Measurements from ENCODE around the gene KREMEN1. TPM values are rescaled to one million over a fixed set of nuclear protein-coding genes. Genes with fewer than 3 reads are reported as not detected.

The KREMEN1 gene
- total RNA-seq, 4 donors from 2014 or later = 7.5 to 35.8 (median 15.4) TPM

GRCh38 chr22:29206372-29207242 is 133.8 kb downstream of the KREMEN1 start:
- TF ChIP-seq POLR2A (IDR thresholded peaks at IDR 0.05) = no peak
- H3K9me3 ChIP-seq = no peaks in the 10 kb centered on the region
- H3K4me1 ChIP-seq = peaks cover 0 to 4% of the 10 kb centered on the region in 2 donors
- ATAC-seq (no peak), DNase-seq (no peak)
- peak overlapping the region; percentile 43 to 58 (median 46) for H3K4me3 ChIP-seq
- H3K36me3 ChIP-seq = no peaks in the 10 kb centered on the region
- intact Hi-C loops (cut with DNase I; ENCODE audit: low total_unique reads) (no loop called here), in situ Hi-C loops (cut with MboI; ENCODE audit: low sequenced_read_pairs in 4 of 4) (no loop called here)
- H3K27me3 ChIP-seq = peaks cover 7 to 11% (median 7%) of the 10 kb centered on the region in 3 donors
- no peak overlapping the region for H3K27ac ChIP-seq

DNA sequence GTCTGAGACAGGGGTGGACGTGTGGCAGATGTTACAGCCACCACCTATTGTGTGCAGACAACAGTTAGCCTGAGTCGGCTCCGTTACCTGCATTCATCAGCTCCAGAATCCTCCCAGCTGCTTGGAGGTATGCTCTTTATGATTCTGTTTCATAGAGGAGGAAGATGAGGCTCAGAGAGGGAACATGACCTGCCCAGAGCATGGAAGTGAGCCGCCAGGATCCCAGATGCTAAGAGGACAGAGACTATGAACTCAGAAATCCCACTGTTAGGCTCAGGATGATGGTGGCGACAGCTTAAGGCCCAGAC is 134.4 kb downstream of the KREMEN1 start:
- no peak overlapping the region for H3K4me3 ChIP-seq
- H3K4me1 ChIP-seq = peaks cover 0 to 4% of the 10 kb centered on the region in 2 donors
- intact Hi-C loops (cut with DNase I; ENCODE audit: low total_unique reads) (no loop called here), in situ Hi-C loops (cut with MboI; ENCODE audit: low sequenced_read_pairs in 4 of 4) (no loop called here)
- no peak for DNase-seq
- H3K27ac ChIP-seq = no peak overlapping the region
- H3K36me3 ChIP-seq = no peaks in the 10 kb centered on the region
- TF ChIP-seq POLR2A (IDR thresholded peaks at IDR 0.05) (no peak), CTCF (IDR thresholded peaks at IDR 0.05 in 4 of 5, conservative IDR thresholded peaks at IDR 0.05 in 1 of 5) (no peak)
- ATAC-seq = no peak
- H3K9me3 ChIP-seq = no peaks in the 10 kb centered on the region
- peaks cover 7 to 11% (median 7%) of the 10 kb centered on the region in 3 donors for H3K27me3 ChIP-seq

- Histone ChIP-seq H3K4me1 (peaks cover 0 to 1% of the 10 kb centered on the region in 2 donors), H3K4me3 (no peak overlapping the region), H3K27ac (no peak overlapping the region), H3K27me3 (peaks cover 7 to 11% (median 7%) of the 10 kb centered on the region in 3 donors), H3K36me3 (no peaks in the 10 kb centered on the region), H3K9me3 (no peaks in the 10 kb centered on the region)
- in situ Hi-C loops (cut with MboI; ENCODE audit: low sequenced_read_pairs in 4 of 4) (no loop called here), intact Hi-C loops (cut with DNase I; ENCODE audit: low total_unique reads) (no loop called here)
- ATAC-seq = no peak
- DNase-seq = no peak
- TF ChIP-seq CTCF (IDR thresholded peaks at IDR 0.05 in 4 of 5, conservative IDR thresholded peaks at IDR 0.05 in 1 of 5) (no peak), POLR2A (IDR thresholded peaks at IDR 0.05) (no peak)
Measured at GRCh38 chr22:29207562-29208501, 135.0 kb downstream of the KREMEN1 start.

DNA sequence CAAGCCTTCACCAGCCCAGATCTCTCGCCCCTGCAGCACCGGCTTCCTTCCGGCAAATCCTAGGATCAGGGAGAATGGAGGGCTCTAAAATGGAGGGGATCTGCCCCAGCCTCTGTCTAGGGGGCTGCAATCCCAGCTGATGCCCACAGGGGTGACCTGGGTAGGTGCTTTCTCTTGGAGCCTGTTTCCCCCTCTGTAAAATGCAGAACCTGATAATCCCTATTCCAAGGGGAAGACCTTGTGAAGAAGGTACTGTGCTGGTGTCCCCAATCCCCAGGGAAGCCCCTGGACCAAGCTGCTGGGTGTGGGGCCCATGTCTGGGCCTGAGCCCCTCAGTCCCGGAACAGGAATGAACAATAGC is 135.6 kb downstream of the KREMEN1 start:
- Histone ChIP-seq H3K27ac (no peak overlapping the region), H3K4me3 (no peak overlapping the region), H3K4me1 (no peaks in the 10 kb centered on the region), H3K36me3 (no peaks in the 10 kb centered on the region), H3K9me3 (no peaks in the 10 kb centered on the region), H3K27me3 (peaks cover 7 to 11% (median 7%) of the 10 kb centered on the region in 3 donors)
- DNase-seq = no peak
- in situ Hi-C loops (cut with MboI; ENCODE audit: low sequenced_read_pairs in 4 of 4) = no loop called here
- ATAC-seq = no peak
- intact Hi-C loops (cut with DNase I; ENCODE audit: low total_unique reads) = no loop called here
- TF ChIP-seq POLR2A (IDR thresholded peaks at IDR 0.05) = no peak
- TF ChIP-seq CTCF (IDR thresholded peaks at IDR 0.05 in 4 of 5, conservative IDR thresholded peaks at IDR 0.05 in 1 of 5) = no peak
